Measurements from ENCODE around the gene MRPS22.
"Not testable (repeated sequence)": the region's sequence is repeated elsewhere in the genome, so short reads cannot be mapped to it uniquely, and the experiment has no call there.

- TF ChIP-seq, protein P1, sequence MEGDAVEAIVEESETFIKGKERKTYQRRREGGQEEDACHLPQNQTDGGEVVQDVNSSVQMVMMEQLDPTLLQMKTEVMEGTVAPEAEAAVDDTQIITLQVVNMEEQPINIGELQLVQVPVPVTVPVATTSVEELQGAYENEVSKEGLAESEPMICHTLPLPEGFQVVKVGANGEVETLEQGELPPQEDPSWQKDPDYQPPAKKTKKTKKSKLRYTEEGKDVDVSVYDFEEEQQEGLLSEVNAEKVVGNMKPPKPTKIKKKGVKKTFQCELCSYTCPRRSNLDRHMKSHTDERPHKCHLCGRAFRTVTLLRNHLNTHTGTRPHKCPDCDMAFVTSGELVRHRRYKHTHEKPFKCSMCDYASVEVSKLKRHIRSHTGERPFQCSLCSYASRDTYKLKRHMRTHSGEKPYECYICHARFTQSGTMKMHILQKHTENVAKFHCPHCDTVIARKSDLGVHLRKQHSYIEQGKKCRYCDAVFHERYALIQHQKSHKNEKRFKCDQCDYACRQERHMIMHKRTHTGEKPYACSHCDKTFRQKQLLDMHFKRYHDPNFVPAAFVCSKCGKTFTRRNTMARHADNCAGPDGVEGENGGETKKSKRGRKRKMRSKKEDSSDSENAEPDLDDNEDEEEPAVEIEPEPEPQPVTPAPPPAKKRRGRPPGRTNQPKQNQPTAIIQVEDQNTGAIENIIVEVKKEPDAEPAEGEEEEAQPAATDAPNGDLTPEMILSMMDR (IDR thresholded peaks at IDR 0.05), result not testable (repeated sequence)
- not testable (repeated sequence) for TF ChIP-seq POLR2A (IDR thresholded peaks at IDR 0.05)
Observed at GRCh38 chr3:139401155-139401554, 57.3 kb downstream of the MRPS22 start.

Data from thyroid gland (tissue), 4 donors.